GM21423 (cell line): ENCODE results near the gene FBXO34.

Source experiments
- ATAC-seq: cut with Tn5 transposase; IDR thresholded peaks from one replicate; pipeline ENCODE4 v1.9.1; 2021; ENCODE audit warnings: mild to moderate bottlenecking, moderate library complexity; ENCODE audit not compliant: unreplicated experiment

FBXO34 gene, protein sequence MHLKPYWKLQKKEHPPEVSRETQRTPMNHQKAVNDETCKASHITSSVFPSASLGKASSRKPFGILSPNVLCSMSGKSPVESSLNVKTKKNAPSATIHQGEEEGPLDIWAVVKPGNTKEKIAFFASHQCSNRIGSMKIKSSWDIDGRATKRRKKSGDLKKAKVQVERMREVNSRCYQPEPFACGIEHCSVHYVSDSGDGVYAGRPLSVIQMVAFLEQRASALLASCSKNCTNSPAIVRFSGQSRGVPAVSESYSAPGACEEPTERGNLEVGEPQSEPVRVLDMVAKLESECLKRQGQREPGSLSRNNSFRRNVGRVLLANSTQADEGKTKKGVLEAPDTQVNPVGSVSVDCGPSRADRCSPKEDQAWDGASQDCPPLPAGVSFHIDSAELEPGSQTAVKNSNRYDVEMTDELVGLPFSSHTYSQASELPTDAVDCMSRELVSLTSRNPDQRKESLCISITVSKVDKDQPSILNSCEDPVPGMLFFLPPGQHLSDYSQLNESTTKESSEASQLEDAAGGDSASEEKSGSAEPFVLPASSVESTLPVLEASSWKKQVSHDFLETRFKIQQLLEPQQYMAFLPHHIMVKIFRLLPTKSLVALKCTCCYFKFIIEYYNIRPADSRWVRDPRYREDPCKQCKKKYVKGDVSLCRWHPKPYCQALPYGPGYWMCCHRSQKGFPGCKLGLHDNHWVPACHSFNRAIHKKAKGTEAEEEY

GRCh38 chr14:55270832-55271571 is at the start of gene FBXO34:
Gene FBXO34 (plus strand): TSS chr14:55271421. CDS start chr14:55350391, 78,970 bp downstream.
- ATAC-seq = peak; percentile 80

GRCh38 chr14:55221968-55222367 is 49.3 kb upstream of the FBXO34 start:
- no peak for ATAC-seq

- ATAC-seq = no peak
Observed at GRCh38 chr14:55223364-55223763, 47.9 kb upstream of the FBXO34 start.

- no peak for ATAC-seq
Observed at GRCh38 chr14:55228261-55228660, 43.0 kb upstream of the FBXO34 start.

DNA sequence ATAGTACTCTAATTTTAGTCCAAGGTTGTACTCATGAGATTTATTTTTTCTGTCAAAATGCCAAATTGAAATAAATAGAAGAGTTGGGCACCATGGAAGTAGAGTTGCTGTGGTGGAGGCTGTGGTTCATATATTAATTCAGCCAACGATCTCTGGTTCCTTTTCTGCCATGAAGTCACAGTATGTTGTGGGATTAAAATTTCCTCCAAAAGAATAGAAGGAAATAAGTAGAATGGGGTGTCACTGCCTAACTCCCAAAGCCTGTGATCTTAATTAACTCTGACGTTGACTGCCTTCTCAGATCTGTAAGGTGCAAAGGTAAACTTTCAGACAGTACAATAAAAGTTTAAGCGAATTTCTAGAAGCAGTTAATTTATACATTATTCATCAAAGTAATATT is 37.6 kb upstream of the FBXO34 start:
- ATAC-seq = no peak

GRCh38 chr14:55238019-55238680 is 33.1 kb upstream of the FBXO34 start:
- ATAC-seq = no peak

DNA sequence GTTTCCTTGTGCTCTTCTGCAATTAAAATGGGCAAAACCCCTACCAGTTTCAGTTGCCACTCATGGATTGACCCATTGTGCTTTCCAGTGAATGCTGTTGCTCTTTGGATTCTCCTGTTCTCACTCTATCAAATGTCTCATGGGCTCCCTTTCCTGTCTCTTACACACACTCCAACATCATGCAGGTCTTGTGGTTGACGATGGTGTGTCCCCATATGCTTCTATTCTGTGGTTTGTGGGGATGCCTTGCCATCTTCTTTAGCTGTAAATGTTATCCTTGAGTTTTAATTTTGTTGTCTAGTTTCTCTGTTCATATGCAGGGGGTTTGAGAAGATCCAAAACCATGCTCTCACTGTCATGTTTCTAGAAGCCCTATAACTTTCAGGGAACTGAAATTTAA is 31.9 kb upstream of the FBXO34 start:
- no peak for ATAC-seq

DNA sequence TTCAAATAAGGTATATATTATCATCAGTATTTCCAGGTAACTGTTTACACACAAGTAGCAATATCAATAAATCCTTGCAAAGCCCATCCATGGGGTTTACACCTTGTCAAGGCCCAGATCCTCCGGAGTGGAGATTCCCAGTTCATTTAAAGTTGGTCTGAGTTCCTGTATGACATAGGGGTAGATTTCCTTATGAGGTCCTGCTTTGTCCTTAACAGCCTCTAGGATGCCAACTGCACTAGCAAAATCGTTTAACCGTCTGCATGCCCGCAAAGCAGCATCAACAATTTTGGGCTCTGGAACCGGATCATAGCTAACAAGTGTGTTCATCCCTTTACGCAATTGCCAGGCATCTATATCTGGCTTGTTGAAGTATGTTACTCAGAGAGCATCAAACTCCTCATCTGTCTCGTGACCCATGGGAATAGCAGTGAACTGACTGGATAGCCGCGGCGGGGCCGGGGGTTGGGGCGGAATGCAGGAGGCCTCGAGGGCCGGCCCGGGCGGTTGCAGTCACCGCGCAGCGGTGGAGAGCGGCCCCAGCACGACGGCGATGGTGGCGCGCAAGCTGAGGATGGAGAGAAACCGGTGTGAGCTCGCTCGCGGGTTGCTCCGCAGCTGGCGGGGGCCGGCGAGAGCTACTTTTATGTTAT is 30.6 kb upstream of the FBXO34 start:
- no peak for ATAC-seq

DNA sequence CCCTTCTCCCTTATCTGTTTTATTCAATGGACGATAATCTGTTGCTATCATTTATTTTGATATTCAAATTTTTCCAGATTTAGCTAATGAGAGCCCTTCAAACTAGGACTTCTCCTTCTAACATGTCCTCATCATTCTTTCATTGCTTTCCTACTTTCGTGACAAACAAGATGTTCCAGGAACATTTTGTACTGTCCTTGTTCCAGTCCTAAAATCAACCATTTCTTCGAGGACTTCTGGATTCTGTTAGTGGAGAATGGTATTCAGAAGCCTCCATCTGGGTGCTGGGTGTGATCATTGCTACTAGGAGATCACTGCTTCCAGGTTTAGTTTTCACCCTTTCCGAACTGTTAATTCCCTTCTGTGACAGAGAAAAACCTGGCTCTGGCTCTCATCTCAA is 29.5 kb upstream of the FBXO34 start:
- ATAC-seq = no peak

- no peak for ATAC-seq
Observed at GRCh38 chr14:55243386-55243785, 27.8 kb upstream of the FBXO34 start.

GRCh38 chr14:55243813-55244212 is 27.4 kb upstream of the FBXO34 start:
- no peak for ATAC-seq

- no peak for ATAC-seq
Observed at GRCh38 chr14:55245657-55246268, 25.5 kb upstream of the FBXO34 start.

- ATAC-seq = no peak
Observed at GRCh38 chr14:55248411-55248810, 22.8 kb upstream of the FBXO34 start.

- ATAC-seq = no peak
Observed at GRCh38 chr14:55249423-55249822, 21.8 kb upstream of the FBXO34 start.

DNA sequence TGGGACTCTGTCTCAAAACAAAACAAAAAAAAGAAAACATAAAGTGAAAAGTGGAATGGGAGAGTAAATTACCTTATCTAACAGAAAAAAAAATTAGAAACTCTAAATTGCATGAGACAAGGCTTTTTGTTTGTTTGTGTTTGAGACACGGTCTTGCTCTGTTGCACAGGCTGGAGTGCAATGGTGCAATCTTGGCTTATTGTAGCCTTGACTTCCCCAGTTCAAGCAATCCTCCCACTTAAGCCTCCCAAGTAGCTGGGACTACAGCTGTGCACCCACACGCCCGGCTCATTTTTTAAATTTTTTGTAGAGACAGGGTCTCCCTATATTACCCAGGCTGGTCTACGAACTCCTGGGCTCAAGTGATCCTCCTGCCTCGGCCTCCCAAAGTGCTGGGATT is 17.9 kb upstream of the FBXO34 start:
- no peak for ATAC-seq

GRCh38 chr14:55254581-55254980 is 16.6 kb upstream of the FBXO34 start:
- no peak for ATAC-seq

DNA sequence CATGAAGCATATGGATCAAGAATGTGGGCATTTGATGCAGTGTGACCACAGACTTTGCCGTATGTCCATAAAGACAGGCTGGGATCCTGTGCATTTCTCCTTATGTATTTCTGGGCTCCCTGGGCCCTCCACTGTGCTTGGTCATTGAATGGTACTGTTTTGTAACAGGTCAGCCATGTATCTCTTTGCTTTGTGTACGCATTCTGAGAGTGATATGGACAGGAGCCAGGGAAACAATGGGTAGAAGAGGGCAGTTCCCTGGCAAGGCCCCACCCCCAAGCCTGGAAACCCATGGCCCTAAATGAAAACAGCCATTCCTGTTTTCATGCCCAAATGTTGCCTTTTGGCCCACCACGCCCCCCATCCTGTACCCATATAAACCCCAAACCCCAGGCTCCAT is 15.2 kb upstream of the FBXO34 start:
- no peak for ATAC-seq

- no peak for ATAC-seq
Observed at GRCh38 chr14:55256586-55256985, 14.6 kb upstream of the FBXO34 start.

GRCh38 chr14:55265197-55265596 is 6.0 kb upstream of the FBXO34 start:
- ATAC-seq = no peak

DNA sequence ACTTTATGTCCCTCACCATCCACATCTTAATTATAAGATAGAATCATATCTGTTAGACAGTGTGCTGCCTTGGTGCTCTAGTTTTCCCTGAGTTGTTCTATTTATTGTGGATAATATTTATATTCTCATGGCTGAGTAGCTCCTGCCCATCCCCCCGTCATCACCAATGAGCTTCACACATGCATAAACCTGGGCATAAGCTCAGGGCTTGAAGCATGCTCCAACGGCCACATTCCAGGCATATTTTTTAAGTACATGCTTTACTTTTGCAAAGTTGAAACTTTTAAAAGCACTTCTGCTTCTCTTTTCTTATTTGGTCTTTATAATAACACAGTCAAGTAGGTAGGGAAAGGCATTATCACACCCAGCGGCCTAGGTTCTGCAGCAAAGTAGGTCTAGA is 3.4 kb upstream of the FBXO34 start:
- ATAC-seq = no peak
